ENCODE results near the gene SPECC1L. TPM values are rescaled to one million over a fixed set of nuclear protein-coding genes. Genes with fewer than 3 reads are reported as not detected.
A peak's percentile ranks its signal among the peaks of the same experiment; 100 is the strongest.
"Not testable (repeated sequence)": the region's sequence is repeated elsewhere in the genome, so short reads cannot be mapped to it uniquely, and the experiment has no call there.

Gene SPECC1L
- total RNA-seq, 1 donor from 2014 or later, result 65.7 TPM

- DNase-seq (ENCODE audit: low spot score), result no peak
Observed at GRCh38 chr22:24247011-24247507, 23.6 kb upstream of the SPECC1L start.

GRCh38 chr22:24247564-24248344 is 22.9 kb upstream of the SPECC1L start:
- DNase-seq (ENCODE audit: low spot score), result peak; percentile 85

GRCh38 chr22:24248611-24249010 is 22.0 kb upstream of the SPECC1L start:
- not testable (repeated sequence) for DNase-seq (ENCODE audit: low spot score)

- DNase-seq (ENCODE audit: low spot score), result not testable (repeated sequence)
Observed at GRCh38 chr22:24249413-24249812, 21.2 kb upstream of the SPECC1L start.

- not testable (repeated sequence) for DNase-seq (ENCODE audit: low spot score)
Observed at GRCh38 chr22:24251286-24251685, 19.3 kb upstream of the SPECC1L start.

- DNase-seq (ENCODE audit: low spot score), result not testable (repeated sequence)
Observed at GRCh38 chr22:24253126-24253525, 17.5 kb upstream of the SPECC1L start.

GRCh38 chr22:24256136-24256535 is 14.5 kb upstream of the SPECC1L start:
- DNase-seq (ENCODE audit: low spot score), result not testable (repeated sequence)

GRCh38 chr22:24256736-24257135 is 13.9 kb upstream of the SPECC1L start:
- not testable (repeated sequence) for DNase-seq (ENCODE audit: low spot score)

- DNase-seq (ENCODE audit: low spot score), result peak; percentile 77
Observed at GRCh38 chr22:24259459-24259858, 11.2 kb upstream of the SPECC1L start.

GRCh38 chr22:24262185-24262749 is 8.4 kb upstream of the SPECC1L start:
- DNase-seq (ENCODE audit: low spot score), result not testable (repeated sequence)

- DNase-seq (ENCODE audit: low spot score), result not testable (repeated sequence)
Observed at GRCh38 chr22:24263479-24263878, 7.2 kb upstream of the SPECC1L start.

- not testable (repeated sequence) for DNase-seq (ENCODE audit: low spot score)
Observed at GRCh38 chr22:24264329-24264896, 6.2 kb upstream of the SPECC1L start.

- DNase-seq (ENCODE audit: low spot score), result no peak
Observed at GRCh38 chr22:24265734-24266133, 4.9 kb upstream of the SPECC1L start.

GRCh38 chr22:24266495-24266894 is 4.1 kb upstream of the SPECC1L start:
- not testable (repeated sequence) for DNase-seq (ENCODE audit: low spot score)

- no peak for DNase-seq (ENCODE audit: low spot score)
Observed at GRCh38 chr22:24271386-24271854, 789 bp downstream of the SPECC1L start.

- DNase-seq (ENCODE audit: low spot score), result not testable (repeated sequence)
Observed at GRCh38 chr22:24273031-24273430, 2.4 kb downstream of the SPECC1L start.

GRCh38 chr22:24273906-24274305 is 3.3 kb downstream of the SPECC1L start:
- DNase-seq (ENCODE audit: low spot score), result not testable (repeated sequence)

- DNase-seq (ENCODE audit: low spot score), result not testable (repeated sequence)
Observed at GRCh38 chr22:24274696-24275405, 4.2 kb downstream of the SPECC1L start.

GRCh38 chr22:24280363-24280762 is 9.7 kb downstream of the SPECC1L start:
- not testable (repeated sequence) for DNase-seq (ENCODE audit: low spot score)

GRCh38 chr22:24282401-24282800 is 11.8 kb downstream of the SPECC1L start:
- no peak for DNase-seq (ENCODE audit: low spot score)

GRCh38 chr22:24284747-24285203 is 14.1 kb downstream of the SPECC1L start:
- DNase-seq (ENCODE audit: low spot score), result no peak

GRCh38 chr22:24285245-24285644 is 14.6 kb downstream of the SPECC1L start:
- DNase-seq (ENCODE audit: low spot score), result no peak

All from mucosa of gallbladder (tissue), 1 donor.